Ishikawa (cell line): ENCODE data around the gene GALNTL6.

Source experiments
- CREB1 ChIP-seq: IDR thresholded peaks from 2 replicates; pipeline ENCODE4 v1.6.1; 2012; ENCODE audit warnings: low read depth
- EGR1 ChIP-seq: IDR thresholded peaks from 2 replicates; pipeline ENCODE4 v1.6.1; 2012
- EP300 ChIP-seq: IDR thresholded peaks from 2 replicates; pipeline ENCODE4 v1.6.1; 2012; ENCODE audit warnings: borderline replicate concordance
- MAX ChIP-seq: IDR thresholded peaks from 2 replicates; pipeline ENCODE4 v1.6.1; 2012
- TEAD4 ChIP-seq: IDR thresholded peaks from 2 replicates; pipeline ENCODE4 v1.6.1; 2012

GRCh38 chr4:172653676-172654075 lies 840.5 kb downstream of the GALNTL6 start:
- TF ChIP-seq TEAD4 (no peak), EP300 (no peak), MAX (no peak), EGR1 (no peak), CREB1 (no peak)
